ENCODE measurements around the gene SORCS2. TPM values are rescaled to one million over a fixed set of nuclear protein-coding genes. Genes with fewer than 3 reads are reported as not detected.

SORCS2 gene
- total RNA-seq, 1 donor from 2014 or later: 13.8 TPM

DNA sequence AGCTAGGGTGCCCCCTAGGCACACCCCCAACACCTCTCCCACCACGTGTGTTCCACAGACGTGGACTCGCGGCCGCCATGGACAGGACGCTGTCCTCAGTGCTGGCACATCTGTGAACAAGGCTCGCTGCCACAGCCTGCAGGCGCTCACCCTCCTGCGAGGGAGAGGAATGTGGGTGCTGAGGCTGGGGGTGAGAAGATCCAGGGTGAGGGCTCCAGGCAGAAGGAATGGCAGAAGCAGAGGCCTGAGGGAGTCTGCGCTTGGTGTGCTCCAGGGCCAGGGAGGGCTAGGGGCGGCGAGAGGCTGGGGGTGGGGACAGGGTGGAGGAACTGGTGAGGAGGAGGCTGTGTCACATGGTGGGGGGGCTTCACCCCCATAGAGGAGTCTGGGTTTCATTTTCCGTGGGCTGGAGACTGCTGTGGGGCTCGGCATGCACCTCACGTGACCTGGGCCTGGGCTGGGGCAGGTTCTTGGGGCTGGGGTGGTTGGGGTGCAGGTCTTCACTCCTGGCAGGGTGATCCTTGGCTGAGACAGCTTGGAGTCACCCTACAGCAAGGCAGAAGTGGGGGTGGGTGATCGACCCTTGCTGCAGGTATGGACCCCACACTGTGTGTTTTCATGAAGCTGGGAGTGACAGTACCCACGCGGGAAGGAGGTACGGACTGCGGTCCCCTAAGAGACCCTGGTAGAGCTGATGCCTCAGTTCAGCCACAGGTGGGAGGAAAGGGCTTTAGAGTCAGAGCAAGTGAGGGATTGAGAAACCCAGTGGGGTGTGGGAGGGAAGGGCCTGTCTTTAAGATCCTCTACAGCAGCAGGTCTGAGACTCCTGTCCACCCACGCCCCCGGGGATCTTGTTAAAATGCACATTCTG lies 138.7 kb downstream of the SORCS2 start:
- Histone ChIP-seq H3K4me2 (ENCODE audit: low read length) (no peak overlapping the region), H3K36me3 (ENCODE audit: insufficient read depth, low read length) (no peaks in the 10 kb centered on the region), H3K79me2 (ENCODE audit: insufficient read depth, low read length) (no peaks in the 10 kb centered on the region), H2AFZ (ENCODE audit: low read depth, low read length) (no peak overlapping the region), H3K27me3 (ENCODE audit: insufficient read depth, low read length) (no peaks in the 10 kb centered on the region), H3K4me3 (ENCODE audit: insufficient read depth, low read depth, low read length) (no peak overlapping the region), H3K4me1 (ENCODE audit: insufficient read depth, low read length) (peaks cover 51% of the 10 kb centered on the region), H3K9me3 (ENCODE audit: insufficient read depth, low read depth, low read length) (no peaks in the 10 kb centered on the region), H3K27ac (ENCODE audit: low read depth, low read length) (no peak overlapping the region), H3K9ac (ENCODE audit: low read length) (no peak overlapping the region), H4K20me1 (ENCODE audit: insufficient read depth, low read length) (peaks cover 10% of the 10 kb centered on the region)
- peaks cover 20% of the 10 kb centered on the region for H3K27me3 Mint-ChIP-seq (ENCODE audit: low read depth, unreplicated experiment)
- TF ChIP-seq EZH2 (IDR thresholded peaks at IDR 0.05; ENCODE audit: insufficient read depth, low read length): no peak
- TF ChIP-seq, protein P1, sequence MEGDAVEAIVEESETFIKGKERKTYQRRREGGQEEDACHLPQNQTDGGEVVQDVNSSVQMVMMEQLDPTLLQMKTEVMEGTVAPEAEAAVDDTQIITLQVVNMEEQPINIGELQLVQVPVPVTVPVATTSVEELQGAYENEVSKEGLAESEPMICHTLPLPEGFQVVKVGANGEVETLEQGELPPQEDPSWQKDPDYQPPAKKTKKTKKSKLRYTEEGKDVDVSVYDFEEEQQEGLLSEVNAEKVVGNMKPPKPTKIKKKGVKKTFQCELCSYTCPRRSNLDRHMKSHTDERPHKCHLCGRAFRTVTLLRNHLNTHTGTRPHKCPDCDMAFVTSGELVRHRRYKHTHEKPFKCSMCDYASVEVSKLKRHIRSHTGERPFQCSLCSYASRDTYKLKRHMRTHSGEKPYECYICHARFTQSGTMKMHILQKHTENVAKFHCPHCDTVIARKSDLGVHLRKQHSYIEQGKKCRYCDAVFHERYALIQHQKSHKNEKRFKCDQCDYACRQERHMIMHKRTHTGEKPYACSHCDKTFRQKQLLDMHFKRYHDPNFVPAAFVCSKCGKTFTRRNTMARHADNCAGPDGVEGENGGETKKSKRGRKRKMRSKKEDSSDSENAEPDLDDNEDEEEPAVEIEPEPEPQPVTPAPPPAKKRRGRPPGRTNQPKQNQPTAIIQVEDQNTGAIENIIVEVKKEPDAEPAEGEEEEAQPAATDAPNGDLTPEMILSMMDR (IDR thresholded peaks at IDR 0.05; ENCODE audit: insufficient read depth, low read depth, low read length): no peak
- H3K4me3 Mint-ChIP-seq (ENCODE audit: unreplicated experiment): no peak overlapping the region
- H3K27ac Mint-ChIP-seq (ENCODE audit: unreplicated experiment): peak overlapping the region; percentile 2
- no peaks in the 10 kb centered on the region for H3K9me3 Mint-ChIP-seq (ENCODE audit: unreplicated experiment)
- peaks cover 1% of the 10 kb centered on the region for H3K36me3 Mint-ChIP-seq (ENCODE audit: low read depth, unreplicated experiment)
- H3K4me1 Mint-ChIP-seq (ENCODE audit: low read depth, unreplicated experiment): peaks cover 45% of the 10 kb centered on the region
- FAIRE-seq: no peak
- DNase-seq (ENCODE audit: low read depth): no peak

DNA sequence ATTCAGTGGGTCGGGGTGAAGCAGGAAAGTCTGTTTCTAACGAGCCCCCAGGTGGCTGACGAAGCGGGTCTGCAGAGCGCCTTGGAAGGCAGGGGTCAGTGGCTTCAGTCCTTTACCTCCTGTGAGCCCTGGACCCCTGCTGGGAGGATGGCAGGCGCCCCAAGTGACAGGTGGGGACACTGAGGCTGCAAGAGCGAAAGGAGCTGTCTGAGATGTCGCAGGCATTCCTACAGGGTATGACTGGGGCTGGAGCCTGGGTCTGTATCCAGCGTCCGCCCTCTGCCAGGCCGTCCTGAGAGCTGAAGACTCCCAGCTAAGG lies 139.3 kb downstream of the SORCS2 start:
- TF ChIP-seq EZH2 (IDR thresholded peaks at IDR 0.05; ENCODE audit: insufficient read depth, low read length): no peak
- TF ChIP-seq, protein P1 (IDR thresholded peaks at IDR 0.05; ENCODE audit: insufficient read depth, low read depth, low read length): no peak
- DNase-seq (ENCODE audit: low read depth) (no peak), FAIRE-seq (no peak)
- no peaks in the 10 kb centered on the region for H3K36me3 ChIP-seq (ENCODE audit: insufficient read depth, low read length)
- no peak overlapping the region for H3K27ac ChIP-seq (ENCODE audit: low read depth, low read length)
- H3K4me1 ChIP-seq (ENCODE audit: insufficient read depth, low read length): peaks cover 51% of the 10 kb centered on the region
- Mint-ChIP-seq H3K9me3 (ENCODE audit: unreplicated experiment) (no peaks in the 10 kb centered on the region), H3K36me3 (ENCODE audit: low read depth, unreplicated experiment) (peaks cover 1% of the 10 kb centered on the region), H3K27me3 (ENCODE audit: low read depth, unreplicated experiment) (peaks cover 18% of the 10 kb centered on the region), H3K27ac (ENCODE audit: unreplicated experiment) (no peak overlapping the region), H3K4me1 (ENCODE audit: low read depth, unreplicated experiment) (peaks cover 45% of the 10 kb centered on the region), H3K4me3 (ENCODE audit: unreplicated experiment) (no peak overlapping the region)
- H4K20me1 ChIP-seq (ENCODE audit: insufficient read depth, low read length): peaks cover 10% of the 10 kb centered on the region
- H3K27me3 ChIP-seq (ENCODE audit: insufficient read depth, low read length): no peaks in the 10 kb centered on the region
- peak overlapping the region; percentile 43 for H3K4me2 ChIP-seq (ENCODE audit: low read length)
- no peak overlapping the region for H2AFZ ChIP-seq (ENCODE audit: low read depth, low read length)
- H3K9ac ChIP-seq (ENCODE audit: low read length): no peak overlapping the region
- H3K79me2 ChIP-seq (ENCODE audit: insufficient read depth, low read length): no peaks in the 10 kb centered on the region
- no peak overlapping the region for H3K4me3 ChIP-seq (ENCODE audit: insufficient read depth, low read depth, low read length)
- H3K9me3 ChIP-seq (ENCODE audit: insufficient read depth, low read depth, low read length): no peaks in the 10 kb centered on the region

All from astrocyte (in vitro differentiated cells and primary cell).